CD1c-positive myeloid dendritic cell (primary cell): Measurements from ENCODE around the gene IL12RB2.
A peak's percentile ranks its signal among the peaks of the same experiment; 100 is the strongest.
"Not testable (repeated sequence)": the region's sequence is repeated elsewhere in the genome, so short reads cannot be mapped to it uniquely, and the experiment has no call there.

ENCODE experiments used
- DNase-seq: peaks from one replicate; pipeline ENCODE4 v3.0.0-alpha.2; 2016; ENCODE audit errors: extremely low spot score

IL12RB2 gene

DNA sequence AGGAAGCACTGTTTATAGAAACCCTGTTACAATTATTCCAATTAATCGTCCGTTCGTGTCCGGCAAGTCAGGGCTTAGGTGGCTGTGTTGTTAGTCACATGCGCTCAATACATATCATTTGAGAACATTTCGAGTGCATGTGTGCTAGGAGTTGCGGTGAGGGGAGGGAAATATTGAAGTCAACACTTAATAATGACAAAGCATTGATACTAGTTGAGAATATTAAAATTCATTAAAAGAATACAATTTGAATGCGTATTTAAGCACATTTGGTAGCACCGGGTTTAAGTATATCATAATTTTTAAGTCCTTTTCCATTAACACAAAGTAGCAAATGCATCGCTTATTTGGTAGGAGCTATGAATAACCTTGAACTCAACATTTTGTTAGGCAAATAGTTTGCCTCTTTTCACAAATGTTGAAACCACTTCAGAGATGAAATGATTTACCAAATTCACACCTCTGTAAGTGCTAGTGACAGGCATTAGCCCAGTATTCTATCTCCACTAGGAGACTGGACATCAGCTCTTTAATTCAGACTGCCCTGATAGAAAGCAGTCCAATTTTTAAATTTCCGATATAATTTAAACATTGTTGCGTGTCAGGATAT is 123.6 kb downstream of the IL12RB2 start:
- DNase-seq: no peak

DNA sequence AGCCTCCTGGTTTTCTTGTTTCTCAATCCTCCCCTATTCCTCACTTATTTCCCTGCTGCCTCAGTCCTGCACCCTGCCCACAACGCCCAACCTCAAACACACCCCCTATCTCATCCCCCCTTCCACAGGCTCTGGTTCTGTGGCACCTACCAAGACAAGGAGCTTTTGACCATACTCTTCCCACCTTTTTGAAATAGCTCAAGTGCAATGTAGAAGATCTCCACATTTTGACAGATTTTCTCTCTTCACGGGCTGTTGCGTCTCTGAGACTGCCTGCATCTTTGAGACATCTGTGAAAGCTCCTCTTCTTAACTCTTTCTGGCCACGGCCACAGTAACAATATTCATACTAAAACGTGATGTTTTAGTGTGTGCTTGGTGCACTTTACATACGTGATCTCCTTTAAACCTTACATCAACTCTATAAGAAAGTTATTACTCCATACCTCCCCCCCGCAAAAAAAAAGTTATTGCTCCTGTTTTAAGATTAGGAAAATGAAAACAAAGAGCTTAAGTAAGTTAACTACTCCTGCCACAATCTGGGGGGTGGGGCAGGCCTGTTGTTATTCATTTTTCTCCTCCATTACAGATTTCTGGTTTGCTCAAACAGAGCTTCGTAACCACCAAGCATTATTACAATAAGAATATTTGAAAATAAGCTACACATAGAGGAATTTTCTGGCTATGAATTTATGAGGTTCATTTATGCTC is 124.4 kb downstream of the IL12RB2 start:
- DNase-seq: no peak

DNA sequence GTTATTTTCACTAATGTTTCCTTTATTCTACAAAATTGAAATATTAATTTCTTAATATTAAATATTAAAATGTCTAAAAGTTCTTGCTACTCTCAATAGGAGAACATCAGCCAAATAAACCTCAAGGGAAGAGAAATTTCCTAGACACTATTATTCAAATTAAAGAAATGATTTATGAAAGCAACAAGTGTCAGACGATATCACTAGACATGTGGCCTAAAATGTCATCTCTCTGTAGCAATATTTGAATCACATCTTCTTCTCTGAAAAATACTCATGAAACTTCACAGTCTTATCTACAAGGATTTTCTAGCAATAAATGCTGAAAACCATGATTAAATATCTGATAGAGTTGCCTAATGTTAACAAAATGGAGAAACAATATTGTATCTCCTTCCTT is 125.1 kb downstream of the IL12RB2 start:
- DNase-seq: no peak

DNA sequence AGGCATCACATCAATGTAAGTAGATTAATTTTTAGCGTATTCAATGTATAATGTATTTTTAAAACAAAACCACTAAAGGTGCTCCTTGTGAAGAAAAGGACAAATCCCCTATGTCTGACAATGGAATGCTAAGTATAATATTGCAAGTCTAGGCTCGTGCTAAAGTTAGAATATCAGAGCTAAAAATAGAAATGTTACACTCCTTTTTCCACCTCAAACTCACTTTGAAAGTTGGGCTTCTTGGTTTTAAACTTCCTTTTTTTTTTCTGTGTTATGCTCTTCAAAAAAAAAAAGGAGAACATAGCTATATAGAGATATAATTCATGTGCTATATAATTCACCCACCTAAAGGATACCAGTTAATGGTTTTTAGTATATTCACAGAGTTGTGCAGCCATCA is 126.2 kb downstream of the IL12RB2 start:
- peak; percentile 83 for DNase-seq

DNA sequence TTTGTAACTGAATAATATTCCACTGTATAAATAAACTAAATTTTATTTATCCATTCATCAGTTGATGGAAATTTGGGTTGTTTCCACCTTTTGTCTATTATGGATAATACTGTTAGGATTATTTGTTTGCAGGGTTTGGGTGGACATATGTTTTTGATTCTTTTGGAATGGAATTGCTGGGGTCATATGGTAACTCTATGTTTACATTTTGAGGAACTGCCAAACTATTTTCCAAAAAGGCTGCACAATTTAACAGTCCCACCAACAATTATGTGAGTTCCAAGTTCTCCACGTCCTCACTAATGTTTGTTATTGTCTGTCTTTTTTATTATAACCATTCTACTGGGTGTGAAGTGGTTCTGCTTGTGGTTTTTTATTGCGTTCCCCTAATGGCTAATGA is 126.8 kb downstream of the IL12RB2 start:
- DNase-seq: no peak

DNA sequence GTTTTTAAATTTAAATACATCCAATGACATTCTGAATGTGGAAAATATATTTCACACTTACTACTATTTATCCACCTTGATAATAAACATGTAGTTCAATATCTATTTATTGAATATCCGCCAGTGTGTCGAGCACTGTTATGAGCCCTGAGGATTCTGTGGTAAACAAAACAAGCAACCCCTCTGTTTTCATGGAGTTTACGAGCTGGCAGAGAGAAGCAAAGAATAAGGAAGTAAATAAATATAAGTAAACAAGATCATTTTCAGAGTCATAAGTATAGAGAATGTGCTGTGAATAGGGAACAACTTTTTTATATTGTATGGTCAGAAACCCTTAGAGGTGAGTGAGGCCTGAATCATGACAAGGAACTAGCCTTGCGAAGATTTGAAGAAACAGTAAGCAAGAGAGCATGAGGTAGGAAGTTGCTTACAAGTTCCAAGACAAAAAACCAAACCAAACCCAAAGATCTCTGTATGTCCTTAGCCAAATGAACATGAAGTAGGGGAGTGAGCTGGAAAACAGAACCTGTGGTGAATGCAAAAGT is 128.9 kb downstream of the IL12RB2 start:
- DNase-seq: peak; percentile 51

DNA sequence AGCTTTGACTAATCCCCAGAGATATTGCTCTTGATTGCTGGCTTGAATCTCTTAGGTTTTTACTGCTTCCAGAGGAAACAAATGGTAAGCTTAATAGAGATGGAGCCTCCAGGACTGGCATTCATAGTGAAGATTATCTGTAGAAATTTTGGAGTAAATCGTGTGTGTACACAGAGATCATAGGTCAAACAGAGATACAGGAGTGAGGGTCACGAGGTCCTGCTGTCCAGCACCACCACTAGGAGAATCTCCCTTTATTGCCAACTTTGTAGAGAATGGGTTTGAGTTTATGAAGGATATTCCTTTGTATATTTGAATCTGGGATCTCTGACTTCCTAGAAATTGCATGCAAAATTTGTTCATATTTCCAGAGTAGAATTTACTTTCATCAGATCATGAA is 130.3 kb downstream of the IL12RB2 start:
- DNase-seq: no peak

DNA sequence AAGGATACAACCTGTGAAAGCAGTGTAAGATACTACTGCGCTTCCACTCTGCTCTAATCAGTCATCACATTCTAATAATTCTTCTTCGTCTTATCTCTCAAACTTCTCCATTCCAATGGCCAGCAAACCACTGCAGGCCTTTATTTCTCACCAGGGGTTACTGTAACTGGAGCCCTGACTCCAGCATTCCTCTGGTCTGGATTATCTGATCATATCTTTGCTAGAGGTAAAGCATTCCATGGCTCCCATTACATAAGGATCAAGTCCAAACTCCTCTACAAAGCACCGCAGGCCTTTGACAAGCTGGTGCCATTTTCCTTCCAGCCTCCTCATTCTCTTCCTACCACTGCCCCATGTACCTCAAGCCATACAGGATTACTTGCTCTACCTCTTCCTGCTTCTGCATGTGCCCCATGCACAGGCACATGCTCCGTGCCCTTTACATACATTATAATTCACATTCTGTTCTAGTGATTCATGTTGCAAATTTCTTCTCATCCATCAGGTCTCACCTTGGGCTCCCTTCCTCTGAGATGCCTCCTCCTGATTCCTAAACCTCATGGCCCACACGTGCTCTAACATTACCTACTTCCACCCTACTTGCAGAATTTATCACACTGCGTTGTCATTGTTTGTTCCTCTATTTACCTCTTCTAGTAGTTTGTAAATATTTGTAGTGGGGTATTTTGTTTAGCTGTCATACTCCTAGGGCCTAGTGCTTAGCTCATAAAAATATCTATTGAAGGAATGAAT is 131.8 kb downstream of the IL12RB2 start:
- DNase-seq: no peak

DNA sequence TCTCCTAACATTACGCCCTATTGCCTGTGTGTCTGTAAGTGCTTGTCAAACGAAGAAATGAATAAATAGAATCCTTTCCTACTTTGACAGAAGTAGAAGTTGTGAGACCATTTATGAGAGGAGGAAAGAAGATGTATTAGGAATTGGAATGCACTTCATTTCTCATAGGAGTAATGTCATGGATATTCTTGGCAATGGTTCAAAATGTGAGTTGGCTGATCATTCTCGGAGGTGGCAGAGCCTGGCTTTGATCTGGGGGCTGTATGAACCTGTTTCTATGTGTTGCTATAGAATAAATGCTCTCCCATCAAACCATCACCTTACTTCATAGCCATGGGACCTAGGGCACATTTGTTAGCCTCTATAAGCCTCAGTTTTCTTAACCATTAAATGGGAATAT is 132.7 kb downstream of the IL12RB2 start:
- DNase-seq: no peak

DNA sequence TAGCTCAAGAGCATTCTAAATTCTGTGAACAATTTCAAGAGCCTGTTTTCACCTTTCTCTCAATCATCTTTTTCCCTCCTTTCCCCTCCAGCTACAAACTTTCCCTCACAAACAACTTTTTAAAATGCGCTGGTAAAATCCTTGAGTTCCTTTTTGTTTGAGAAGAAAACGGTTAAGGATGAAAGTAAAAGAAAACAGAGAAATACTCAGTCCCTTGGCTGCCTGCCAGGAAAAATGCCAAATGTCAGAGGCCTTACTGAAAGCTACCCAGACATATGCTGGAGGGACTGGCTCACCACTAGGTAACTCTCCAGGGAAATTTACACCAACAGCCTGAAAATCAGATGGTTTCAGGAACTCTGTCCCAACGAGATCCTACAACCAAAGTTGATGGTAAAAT is 133.5 kb downstream of the IL12RB2 start:
- peak; percentile 20 for DNase-seq

DNA sequence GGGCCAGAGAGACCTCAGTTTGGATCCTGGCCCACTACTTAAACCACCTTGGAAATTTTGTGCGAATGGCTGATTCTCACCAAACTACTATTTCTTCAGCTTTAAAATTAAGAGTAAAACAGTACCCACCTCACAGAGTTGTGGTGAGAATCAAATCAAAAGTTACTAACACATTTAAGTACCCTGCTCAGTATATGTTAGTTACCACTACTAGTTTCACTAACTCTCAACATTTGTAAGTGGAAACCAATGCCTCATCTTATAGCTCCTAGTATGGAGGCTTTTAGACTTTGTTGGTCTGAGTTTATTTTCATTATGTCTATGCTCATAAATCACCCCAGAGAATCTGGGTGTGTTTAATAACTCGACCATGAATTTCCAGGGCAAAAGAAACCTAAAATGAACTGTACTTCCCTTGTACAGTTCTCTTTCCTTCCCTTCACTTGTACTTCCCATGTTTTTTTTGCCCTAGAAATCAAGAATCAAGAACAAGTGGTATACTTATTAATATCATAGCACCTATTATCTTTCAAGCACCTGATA is 134.1 kb downstream of the IL12RB2 start:
- no peak for DNase-seq

DNA sequence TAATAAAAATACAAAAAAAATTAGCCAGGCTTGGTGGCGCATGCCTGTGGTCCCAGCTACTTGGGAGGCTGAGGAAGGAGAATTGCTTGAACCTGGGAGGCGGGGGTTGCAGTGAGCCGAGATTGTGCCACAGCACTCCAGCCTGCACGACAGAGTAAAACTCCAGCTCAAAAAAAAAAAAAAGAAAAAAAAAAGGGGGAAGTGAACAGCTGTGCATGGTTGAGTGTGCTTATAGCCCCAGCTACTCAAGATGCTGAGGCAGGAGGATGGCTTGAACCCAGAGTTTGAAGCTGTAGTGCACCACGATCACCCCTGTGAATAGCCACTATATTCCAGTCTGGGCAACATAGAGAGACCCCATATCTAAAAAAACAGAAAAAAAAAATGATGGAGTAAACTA is 138.3 kb downstream of the IL12RB2 start:
- DNase-seq: not testable (repeated sequence)
